Panc1 (cell line): ENCODE results near the gene SPINK14. TPM values are rescaled to one million over a fixed set of nuclear protein-coding genes. Genes with fewer than 3 reads are reported as not detected.

Experiments used
- ATAC-seq: fragments of 200-7000 bp; cut with Tn5 transposase; 2 replicates; pipeline ENCODE4 v1.9.1; 2020; ENCODE audit warnings: mild to moderate bottlenecking, moderate library complexity
- BruUV-seq: library from RNA; stranded (reverse); fragments of 400-500 nt; replicated peaks from 2 replicates; lab custom pipeline; 2021; lab: Mats Ljungman, UMichigan
- CTCF ChIA-PET: fragments of 300-600 bp; sonication (Branson Sonifier 250); formaldehyde crosslinking; loops from one replicate; lab custom pipeline; 2022; ENCODE audit warnings: antibody characterized with exemption; lab: Charles Lee
- POLR2A ChIA-PET: fragments of 300-600 bp; sonication (Branson Sonifier 250); formaldehyde crosslinking; loops from one replicate; lab custom pipeline; 2022; ENCODE audit warnings: antibody characterized with exemption; lab: Charles Lee
- DNase-seq: peaks from one replicate; pipeline ENCODE4 v3.0.0-alpha.2; 2010; ENCODE audit warnings: low read depth, low spot score
- H3K27ac ChIP-seq: 2 replicates; pipeline ENCODE4 v1.5.1; 2011; ENCODE audit warnings: mild to moderate bottlenecking, low read length, inconsistent platforms
- H3K27me3 ChIP-seq: fragments of 200-500 bp; sonication (Bioruptor generic); 2 replicates; pipeline ENCODE4 v1.6.0; 2014; ENCODE audit warnings: low read length, inconsistent platforms; ENCODE audit not compliant: control insufficient read depth, insufficient read depth
- H3K36me3 ChIP-seq: fragments of 200-500 bp; sonication (Bioruptor generic); 2 replicates; pipeline ENCODE4 v1.5.1; 2014; ENCODE audit warnings: inconsistent platforms, mild to moderate bottlenecking, low read length, moderate library complexity; ENCODE audit not compliant: control insufficient read depth, insufficient read depth
- H3K4me1 ChIP-seq: 2 replicates; pipeline ENCODE4 v1.5.1; 2011; ENCODE audit warnings: inconsistent platforms, mild to moderate bottlenecking, low read length, moderate library complexity; ENCODE audit not compliant: control insufficient read depth, insufficient read depth
- H3K4me3 ChIP-seq, 2 experiments: 2 replicates each; pipeline ENCODE4 v1.5.1; 2011 to 2012; ENCODE audit warnings: low read depth in 2 of 2, low read length in 2 of 2, mild to moderate bottlenecking in 2 of 2, inconsistent platforms in 1 of 2, moderate library complexity in 1 of 2
- H3K9me3 ChIP-seq: fragments of 200-500 bp; sonication (Bioruptor generic); 2 replicates; pipeline ENCODE4 v1.5.1; 2014; ENCODE audit warnings: low read depth, mild to moderate bottlenecking, inconsistent platforms, low read length, moderate library complexity; ENCODE audit not compliant: control insufficient read depth, insufficient read depth
- CTCF ChIP-seq: fragments of 450-650 bp; IDR thresholded peaks from 2 replicates; pipeline ENCODE4 v1.5.1; 2017; ENCODE audit warnings: mild to moderate bottlenecking
- POLR2AphosphoS5 ChIP-seq: IDR thresholded peaks from 2 replicates; pipeline ENCODE4 v1.6.1; 2012; ENCODE audit warnings: mild to moderate bottlenecking, low read depth, low read length, moderate library complexity
- SIN3A ChIP-seq: IDR thresholded peaks from 2 replicates; pipeline ENCODE4 v1.6.1; 2012; ENCODE audit warnings: low read depth, mild to moderate bottlenecking, low read length, moderate library complexity, borderline replicate concordance; ENCODE audit not compliant: insufficient read depth
- TCF7L2 ChIP-seq: IDR thresholded peaks from 2 replicates; pipeline ENCODE4 v1.6.1; 2011; ENCODE audit warnings: mild to moderate bottlenecking, low read depth, low read length, inconsistent platforms
- in situ Hi-C: cut with HindIII; loops from 2 replicates; pipeline ENCODE4 v1.10.0; 2016; ENCODE audit warnings: low sequenced_read_pairs, low pct_unique_long_range_greater_than_20kb
- intact Hi-C: fragments of 100-400 bp; cut with micrococcal nuclease; formaldehyde crosslinking; loops from one replicate; pipeline ENCODE4 v1.10.0; 2022; ENCODE audit not compliant: unreplicated experiment
- total RNA-seq: library from RNA; stranded (reverse); gene quantifications from one replicate; pipeline ENCODE4 v1.2.1, GENCODE V29; 2021; ENCODE audit not compliant: unreplicated experiment
- TF ChIP-seq, protein P1 (sequence below), 2 experiments: IDR thresholded peaks; 2 replicates each; pipeline ENCODE4 v1.6.1; 2011 to 2012; ENCODE audit warnings: low read depth in 2 of 2, control low read depth in 1 of 2, low read length in 1 of 2, mild to moderate bottlenecking in 1 of 2, moderate library complexity in 1 of 2; ENCODE audit not compliant: insufficient read depth in 1 of 2

Gene SPINK14
- total RNA-seq, 1 experiment from 2014 or later, result not detected

DNA sequence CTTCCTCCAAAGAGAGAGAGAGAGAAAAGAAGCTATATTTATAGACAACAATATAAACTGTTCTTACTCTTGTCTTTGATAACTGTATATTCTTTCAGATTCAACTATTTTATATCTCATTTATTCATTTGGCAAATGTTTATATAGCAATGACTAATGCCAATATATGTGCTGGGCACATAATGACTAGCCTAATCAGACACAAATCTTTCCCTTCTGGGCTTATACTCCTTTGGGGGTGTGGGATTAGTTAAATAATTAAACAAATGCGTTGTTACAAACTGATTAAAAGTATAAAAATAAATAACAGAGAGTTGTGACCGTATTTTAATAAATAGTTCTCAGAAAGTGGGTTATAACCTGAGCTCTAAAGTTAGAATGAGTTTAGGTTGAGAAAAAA, 4.0 kb downstream of the SPINK14 start:
- in situ Hi-C loops, result no loop called here
- intact Hi-C loops, result no loop called here

GRCh38 chr5:148176480-148176879, 8.1 kb downstream of the SPINK14 start:
- Histone ChIP-seq H3K27me3 (no peaks in the 10 kb centered on the region; the same call in 1 of the 2 replicates), H3K9me3 (no peaks in the 10 kb centered on the region), H3K4me1 (no peaks in the 10 kb centered on the region), H3K4me3 (no peak overlapping the region), H3K27ac (no peak overlapping the region), H3K36me3 (no peaks in the 10 kb centered on the region)
- CTCF ChIA-PET, result no interaction called here
- ATAC-seq, result no peak
- DNase-seq, result no peak
- BruUV-seq, result no TSS peak
- POLR2A ChIA-PET, result no interaction called here
- intact Hi-C loops (loop anchor here (5.0 kb wide), 1 partner anchor 266 kb away; no protein-coding TSS in a partner anchor), in situ Hi-C loops (no loop called here)
- TF ChIP-seq CTCF, result no peak
- no peak for TF ChIP-seq POLR2AphosphoS5
- no peak for TF ChIP-seq SIN3A
- no peak for TF ChIP-seq TCF7L2
- TF ChIP-seq, protein P1, sequence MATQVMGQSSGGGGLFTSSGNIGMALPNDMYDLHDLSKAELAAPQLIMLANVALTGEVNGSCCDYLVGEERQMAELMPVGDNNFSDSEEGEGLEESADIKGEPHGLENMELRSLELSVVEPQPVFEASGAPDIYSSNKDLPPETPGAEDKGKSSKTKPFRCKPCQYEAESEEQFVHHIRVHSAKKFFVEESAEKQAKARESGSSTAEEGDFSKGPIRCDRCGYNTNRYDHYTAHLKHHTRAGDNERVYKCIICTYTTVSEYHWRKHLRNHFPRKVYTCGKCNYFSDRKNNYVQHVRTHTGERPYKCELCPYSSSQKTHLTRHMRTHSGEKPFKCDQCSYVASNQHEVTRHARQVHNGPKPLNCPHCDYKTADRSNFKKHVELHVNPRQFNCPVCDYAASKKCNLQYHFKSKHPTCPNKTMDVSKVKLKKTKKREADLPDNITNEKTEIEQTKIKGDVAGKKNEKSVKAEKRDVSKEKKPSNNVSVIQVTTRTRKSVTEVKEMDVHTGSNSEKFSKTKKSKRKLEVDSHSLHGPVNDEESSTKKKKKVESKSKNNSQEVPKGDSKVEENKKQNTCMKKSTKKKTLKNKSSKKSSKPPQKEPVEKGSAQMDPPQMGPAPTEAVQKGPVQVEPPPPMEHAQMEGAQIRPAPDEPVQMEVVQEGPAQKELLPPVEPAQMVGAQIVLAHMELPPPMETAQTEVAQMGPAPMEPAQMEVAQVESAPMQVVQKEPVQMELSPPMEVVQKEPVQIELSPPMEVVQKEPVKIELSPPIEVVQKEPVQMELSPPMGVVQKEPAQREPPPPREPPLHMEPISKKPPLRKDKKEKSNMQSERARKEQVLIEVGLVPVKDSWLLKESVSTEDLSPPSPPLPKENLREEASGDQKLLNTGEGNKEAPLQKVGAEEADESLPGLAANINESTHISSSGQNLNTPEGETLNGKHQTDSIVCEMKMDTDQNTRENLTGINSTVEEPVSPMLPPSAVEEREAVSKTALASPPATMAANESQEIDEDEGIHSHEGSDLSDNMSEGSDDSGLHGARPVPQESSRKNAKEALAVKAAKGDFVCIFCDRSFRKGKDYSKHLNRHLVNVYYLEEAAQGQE (IDR thresholded peaks at IDR 0.05; ENCODE audit: insufficient read depth in 1 of 2, low read depth in 2 of 2, low read length in 1 of 2), result no peak

More for the DNA sequence above, 4.0 kb downstream of the SPINK14 start:
- Histone ChIP-seq H3K4me3 (no peak overlapping the region), H3K27me3 (no peaks in the 10 kb centered on the region; the same call in 1 of the 2 replicates), H3K9me3 (no peaks in the 10 kb centered on the region), H3K27ac (no peak overlapping the region), H3K4me1 (no peaks in the 10 kb centered on the region), H3K36me3 (no peaks in the 10 kb centered on the region)
- DNase-seq, result no peak
- ChIA-PET POLR2A (no interaction called here), CTCF (no interaction called here)
- no peak for ATAC-seq
- no peak for TF ChIP-seq POLR2AphosphoS5
- TF ChIP-seq, protein P1 (IDR thresholded peaks at IDR 0.05; ENCODE audit: insufficient read depth in 1 of 2, low read depth in 2 of 2, low read length in 1 of 2), result no peak
- TF ChIP-seq SIN3A, result no peak
- no peak for TF ChIP-seq CTCF
- no peak for TF ChIP-seq TCF7L2
- no TSS peak for BruUV-seq
